HCT116 (cell line): ENCODE results near the gene TMEM202. TPM values are rescaled to one million over a fixed set of nuclear protein-coding genes. Genes with fewer than 3 reads are reported as not detected.

ENCODE experiments used
- ATAC-seq: fragments of 200-7000 bp; cut with Tn5 transposase; 2 replicates; pipeline ENCODE4 v1.9.1; 2020; ENCODE audit warnings: mild to moderate bottlenecking, moderate library complexity
- BruUV-seq: library from RNA; stranded (reverse); fragments of 400-500 nt; replicated peaks from 2 replicates; lab custom pipeline; 2021; lab: Mats Ljungman, UMichigan
- CTCF ChIA-PET: fragments of 300-600 bp; sonication (Branson Sonifier 250); formaldehyde crosslinking; loops from one replicate; lab custom pipeline; 2021; ENCODE audit warnings: antibody characterized with exemption; lab: Charles Lee
- POLR2A ChIA-PET: fragments of 300-600, 350-600 bp; sonication (Branson Sonifier 250); formaldehyde crosslinking; loops from one replicate; lab custom pipeline; 2021; ENCODE audit warnings: antibody characterized with exemption; lab: Charles Lee
- RAD21 ChIA-PET, 2 experiments: fragments of 300-600 bp; sonication (Branson Sonifier 250); formaldehyde crosslinking; loops; one replicate each; lab custom pipeline; 2023; ENCODE audit warnings: low total read pairs in 2 of 2; ENCODE audit not compliant: uncharacterized antibody in 2 of 2, unreplicated experiment in 2 of 2, low non-redundant PET in 1 of 2; lab: Charles Lee
- DNase-seq: peaks from one replicate; pipeline ENCODE4 v3.0.0-alpha.2; 2010; ENCODE audit warnings: low read depth, low spot score
- H2AFZ ChIP-seq: fragments of 200-600 bp; shearing (Covaris generic), sonication (generic); 2 replicates; pipeline ENCODE4 v1.6.1; 2017; ENCODE audit warnings: low read depth, mixed run types, mixed read lengths, antibody characterized with exemption, low read length; ENCODE audit not compliant: poor library complexity, severe bottlenecking
- H3K27ac ChIP-seq: 2 replicates; pipeline ENCODE4 v1.5.1; 2012; ENCODE audit warnings: low read depth, low read length
- H3K27me3 ChIP-seq: fragments of 200-600 bp; sonication (generic); 2 replicates; pipeline ENCODE4 v1.6.1; 2016; ENCODE audit warnings: mixed run types, low read length, mixed read lengths; ENCODE audit not compliant: insufficient read depth
- H3K36me3 ChIP-seq, 2 experiments: fragments of 200-500 bp in 1 of 2; fragments of 200-600 bp in 1 of 2; sonication (Bioruptor generic) in 1 of 2; sonication (generic) in 1 of 2; 2 replicates each; pipeline versions ENCODE4 v1.5.1 to v1.6.1; 2014 to 2016; ENCODE audit warnings: low read length in 2 of 2, inconsistent platforms in 1 of 2, mixed read lengths in 1 of 2, mixed run types in 1 of 2; ENCODE audit not compliant: insufficient read depth in 2 of 2, control insufficient read depth in 1 of 2
- H3K4me1 ChIP-seq, 2 experiments: fragments of 200-600 bp in 1 of 2; sonication (generic) in 1 of 2; 2 replicates each; pipeline versions ENCODE4 v1.5.1 to v1.6.1; 2012 to 2017; ENCODE audit warnings: low read length in 2 of 2, inconsistent platforms in 1 of 2, mild to moderate bottlenecking in 1 of 2, mixed read lengths in 1 of 2, mixed run types in 1 of 2, moderate library complexity in 1 of 2; ENCODE audit not compliant: insufficient read depth in 2 of 2, control insufficient read depth in 1 of 2
- H3K4me2 ChIP-seq: fragments of 200-600 bp; sonication (generic); 2 replicates; pipeline ENCODE4 v1.6.1; 2017; ENCODE audit warnings: mixed run types, low read length, mixed read lengths
- H3K4me3 ChIP-seq, 2 experiments: fragments of 200-600 bp in 1 of 2; sonication (generic) in 1 of 2; replicated peaks in 1 of 2; 2 replicates each; pipeline ENCODE4 v1.5.1; 2011 to 2016; ENCODE audit warnings: low read length in 2 of 2, control low read depth in 1 of 2, low read depth in 1 of 2, mild to moderate bottlenecking in 1 of 2, mixed read lengths in 1 of 2, mixed run types in 1 of 2
- H3K79me2 ChIP-seq: fragments of 200-600 bp; sonication (generic); 2 replicates; pipeline ENCODE4 v1.6.1; 2017; ENCODE audit warnings: mild to moderate bottlenecking, mixed run types, low read length, moderate library complexity, mixed read lengths; ENCODE audit not compliant: insufficient read depth
- H3K9ac ChIP-seq: fragments of 200-600 bp; sonication (generic); 2 replicates; pipeline ENCODE4 v1.6.1; 2016; ENCODE audit warnings: low read length, mixed read lengths
- H3K9me2 ChIP-seq: fragments of 200-600 bp; sonication (generic), shearing (Covaris generic); 2 replicates; pipeline ENCODE4 v1.6.1; 2017; ENCODE audit warnings: mixed run types, mild to moderate bottlenecking, moderate library complexity; ENCODE audit not compliant: insufficient read depth
- H3K9me3 ChIP-seq, 2 experiments: fragments of 200-500 bp in 1 of 2; fragments of 200-600 bp in 1 of 2; sonication (Bioruptor generic) in 1 of 2; sonication (generic) in 1 of 2; 2 replicates each; pipeline ENCODE4 v1.6.1; 2014 to 2017; ENCODE audit warnings: low read length in 2 of 2, mixed read lengths in 2 of 2, inconsistent platforms in 1 of 2, low read depth in 1 of 2, mild to moderate bottlenecking in 1 of 2, mixed run types in 1 of 2, moderate library complexity in 1 of 2; ENCODE audit not compliant: control insufficient read depth in 1 of 2, insufficient read depth in 1 of 2
- H4K20me1 ChIP-seq: fragments of 200-600 bp; sonication (generic), shearing (Covaris generic); 2 replicates; pipeline ENCODE4 v1.6.1; 2017; ENCODE audit warnings: mixed run types, mild to moderate bottlenecking, moderate library complexity; ENCODE audit not compliant: insufficient read depth
- CTCF ChIP-seq, 3 experiments: fragments of 200-600 bp in 1 of 3; sonication (generic) in 1 of 3; IDR thresholded peaks in 2 of 3; conservative IDR thresholded peaks in 1 of 3; 2 replicates each; pipeline ENCODE4 v1.5.1; 2012 to 2017; ENCODE audit warnings: low read depth in 2 of 3, low read length in 2 of 3, antibody characterized with exemption in 1 of 3, borderline replicate concordance in 1 of 3, control low read depth in 1 of 3, mild to moderate bottlenecking in 1 of 3, mixed read lengths in 1 of 3, mixed run types in 1 of 3, moderate library complexity in 1 of 3; ENCODE audit not compliant: insufficient read depth in 1 of 3
- EZH2phosphoT487 ChIP-seq: fragments of 200-600 bp; IDR thresholded peaks from 2 replicates; pipeline ENCODE4 v1.6.1; 2018; ENCODE audit warnings: antibody characterized with exemption, borderline replicate concordance
- FOSL1 ChIP-seq: IDR thresholded peaks from 2 replicates; pipeline ENCODE4 v1.6.1; 2012; ENCODE audit warnings: low read depth
- MAX ChIP-seq: IDR thresholded peaks from 2 replicates; pipeline ENCODE4 v1.6.1; 2012
- SIN3A ChIP-seq: IDR thresholded peaks from 2 replicates; pipeline ENCODE4 v1.6.1; 2012; ENCODE audit warnings: low read depth
- SRF ChIP-seq: IDR thresholded peaks from 2 replicates; pipeline ENCODE4 v1.6.1; 2012; ENCODE audit warnings: low read depth
- TCF7L2 ChIP-seq: IDR thresholded peaks from 2 replicates; pipeline ENCODE4 v1.7.0; 2011; ENCODE audit warnings: borderline replicate concordance, inconsistent platforms; ENCODE audit not compliant: insufficient read depth, insufficient read length; ENCODE audit errors: extremely low read depth
- ZBTB33 ChIP-seq: IDR thresholded peaks from 2 replicates; pipeline ENCODE4 v1.6.1; 2011; ENCODE audit warnings: mild to moderate bottlenecking, low read length, moderate library complexity; ENCODE audit not compliant: insufficient replicate concordance; ENCODE audit errors: extremely low read depth
- intact Hi-C: fragments of 100-400 bp; cut with micrococcal nuclease; formaldehyde crosslinking; loops from 2 replicates; pipeline ENCODE4 v1.10.0; 2022
- total RNA-seq: library from RNA; stranded (reverse); gene quantifications from one replicate; pipeline ENCODE4 v1.2.1, GENCODE V29; 2021; ENCODE audit not compliant: unreplicated experiment

The TMEM202 gene
- total RNA-seq, 1 experiment from 2014 or later, result not detected

DNA sequence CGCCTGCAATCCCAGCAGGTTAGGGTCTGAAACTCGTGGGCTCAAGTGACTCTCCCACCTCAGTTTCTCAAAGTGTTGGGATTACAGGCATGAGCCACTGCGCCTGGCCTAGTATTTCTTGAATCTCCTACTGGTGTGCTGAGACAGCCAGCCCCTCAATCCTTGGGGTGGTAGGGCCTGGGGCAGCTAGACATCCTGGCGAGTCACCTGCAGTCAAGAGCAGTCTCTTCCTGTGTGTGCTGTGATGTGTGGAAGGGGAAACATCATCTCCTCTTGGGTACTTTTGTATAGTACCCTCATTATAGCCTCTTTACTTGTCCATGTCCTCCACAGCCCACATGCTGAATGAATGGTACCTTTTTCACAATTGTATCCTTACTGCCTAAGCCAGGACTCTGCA, 17.4 kb upstream of the TMEM202 start:
- POLR2A ChIA-PET, result no interaction called here
- ATAC-seq, result no peak
- BruUV-seq, result no TSS peak

More for the DNA sequence above, 17.4 kb upstream of the TMEM202 start:
- H3K4me1 ChIP-seq, result peaks cover 0 to 10% of the 10 kb centered on the region in 2 experiments; a peak in 2 of 4 replicates
- no peaks in the 10 kb centered on the region for H4K20me1 ChIP-seq
- H3K9me2 ChIP-seq, result no peaks in the 10 kb centered on the region
- ChIA-PET RAD21 (no interaction called here), CTCF (no interaction called here)
- H3K79me2 ChIP-seq, result no peaks in the 10 kb centered on the region
- H3K27me3 ChIP-seq, result no peaks in the 10 kb centered on the region; the same call in 1 of the 2 replicates
- no peaks in the 10 kb centered on the region for H3K36me3 ChIP-seq
- H3K27ac ChIP-seq, result no peak overlapping the region
- TF ChIP-seq CTCF (IDR thresholded peaks at IDR 0.05 in 2 of 3, conservative IDR thresholded peaks at IDR 0.05 in 1 of 3; ENCODE audit: borderline replicate concordance in 1 of 3, insufficient read depth in 1 of 3, low read depth in 2 of 3, low read length in 2 of 3), result no peak
- TF ChIP-seq EZH2phosphoT487, result no peak
- no peak for TF ChIP-seq TCF7L2
- no peak for TF ChIP-seq FOSL1
- TF ChIP-seq ZBTB33, result no peak
- TF ChIP-seq SIN3A, result no peak
- no peak for TF ChIP-seq SRF
- no peak for TF ChIP-seq MAX
- TF ChIP-seq, all 23 proteins: peak for 0
- H3K4me2 ChIP-seq, result no peak overlapping the region
- no peak overlapping the region for H3K4me3 ChIP-seq
- no peak overlapping the region for H3K9ac ChIP-seq
- no peak for DNase-seq
- intact Hi-C loops, result no loop called here
- H3K9me3 ChIP-seq, result no peaks in the 10 kb centered on the region
- no peak overlapping the region for H2AFZ ChIP-seq
